Measurements from ENCODE around the gene DNAL1.

DNAL1 gene

GRCh38 chr14:73745571-73746519 lies 101.1 kb downstream of the DNAL1 start:
- DNase-seq = no peak

GRCh38 chr14:73746520-73747378 lies 102.0 kb downstream of the DNAL1 start:
- no peak for DNase-seq

GRCh38 chr14:73747379-73748211 lies 102.8 kb downstream of the DNAL1 start:
- DNase-seq = no peak

DNA sequence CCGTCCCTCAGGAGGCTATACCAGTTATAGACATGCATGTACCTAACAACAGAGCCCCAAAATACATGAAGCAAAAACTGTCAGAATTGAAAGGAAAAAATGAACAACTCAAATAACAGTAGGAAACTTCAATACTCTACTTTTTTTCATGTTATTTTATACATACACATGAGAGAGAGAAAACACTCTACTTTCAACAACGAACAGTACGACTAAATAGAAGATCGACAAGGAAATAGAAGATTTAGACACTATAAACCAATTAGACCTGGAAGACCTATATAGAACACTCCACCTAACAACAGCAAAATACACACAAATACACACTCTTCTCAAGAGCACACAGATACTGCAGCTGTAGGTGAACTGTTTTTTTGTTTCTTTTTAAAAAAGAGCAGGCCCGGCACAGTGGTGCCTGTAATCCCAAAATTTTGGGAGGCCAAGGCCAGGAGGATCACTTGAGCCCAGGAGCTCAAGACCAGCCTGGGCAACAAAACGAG lies 104.1 kb downstream of the DNAL1 start:
- DNase-seq = no peak

GRCh38 chr14:73749706-73750530 lies 105.1 kb downstream of the DNAL1 start:
- DNase-seq = no peak

DNA sequence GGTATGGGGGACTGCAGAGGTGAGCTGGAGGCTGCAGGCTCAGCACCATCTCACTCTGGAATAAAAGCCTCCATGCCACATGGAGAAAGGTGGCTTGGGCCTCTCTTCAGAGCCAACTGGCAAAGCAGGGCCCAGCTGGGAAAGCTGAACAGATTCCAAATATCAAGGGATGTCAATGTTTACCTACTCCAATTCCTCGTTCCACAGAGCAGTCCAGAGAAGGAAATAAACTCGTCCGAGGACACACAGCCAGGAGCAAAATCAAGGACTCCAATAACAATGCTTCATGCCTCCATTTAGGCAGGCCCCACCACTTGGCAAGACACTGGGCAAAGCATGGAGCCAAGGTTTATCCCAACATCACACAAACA lies 105.7 kb downstream of the DNAL1 start:
- no peak for DNase-seq

DNA sequence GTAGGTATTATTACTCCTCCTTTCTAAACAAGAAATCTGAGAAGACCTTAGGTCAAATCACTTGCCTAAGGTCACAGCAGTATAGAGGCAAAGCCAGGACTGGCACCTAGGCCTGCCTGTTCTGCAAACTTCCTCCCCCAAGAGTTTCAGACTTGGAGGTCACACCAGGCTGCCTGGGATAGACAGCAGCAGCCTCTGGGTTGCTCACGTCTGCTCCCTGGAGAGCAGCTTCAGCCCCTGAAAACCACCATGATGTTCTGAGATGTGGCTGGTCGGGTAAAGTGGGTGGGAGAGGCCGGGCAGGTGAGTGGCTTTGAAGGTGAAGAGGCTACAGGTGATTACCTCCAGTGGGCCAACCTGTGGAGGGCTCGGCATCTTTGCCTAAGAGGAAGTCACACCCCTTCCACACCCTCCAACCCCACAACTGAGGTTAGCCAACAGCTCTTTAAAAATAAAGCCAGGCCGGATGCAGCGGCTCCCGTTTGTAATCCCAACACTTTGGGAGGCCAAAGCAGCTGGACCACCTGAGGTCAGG lies 106.4 kb downstream of the DNAL1 start:
- DNase-seq = no peak

DNA sequence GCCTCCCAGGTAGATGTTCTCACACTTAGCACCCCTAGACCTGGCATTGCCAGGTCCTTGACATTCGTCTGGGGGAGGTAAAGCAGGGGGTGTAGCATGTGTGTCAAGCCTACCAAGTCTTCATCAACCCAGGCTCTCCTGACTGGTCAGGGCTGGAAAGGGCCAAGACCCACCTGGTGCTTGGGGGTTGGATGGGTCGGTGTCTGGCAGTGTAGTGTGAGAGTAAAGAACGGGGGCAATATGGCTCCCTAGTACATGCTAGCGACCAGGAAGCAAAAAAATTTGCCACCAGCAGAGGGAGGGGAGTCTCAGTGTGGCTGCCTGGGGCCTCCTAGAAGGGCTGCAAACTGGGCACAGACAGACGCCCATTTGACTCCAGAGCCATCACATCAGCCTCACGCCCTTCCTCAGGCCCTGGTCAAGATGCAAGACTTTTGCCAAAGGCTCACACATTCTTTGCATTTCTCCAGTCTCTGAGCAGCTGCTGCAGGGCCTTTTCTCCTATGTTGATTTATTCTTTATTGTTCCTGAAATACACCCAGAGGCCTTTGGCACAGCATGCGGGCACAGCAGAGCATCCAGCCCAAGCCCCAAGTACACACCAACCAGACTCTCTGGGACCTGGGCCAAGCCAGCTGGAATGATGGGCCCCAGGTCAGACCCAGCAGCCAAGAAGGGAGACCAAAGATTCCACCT lies 107.7 kb downstream of the DNAL1 start:
- DNase-seq = peak; percentile 68

Measured in CD4-positive, alpha-beta T cell treated with Interleukin-21 for 1 hour (primary cell).